SHP77 treated with DMSO at 0.1 percent for 48 hours (cell line): ENCODE measurements around the gene GNAI3.

Source experiments
- DNase-seq: peaks from one replicate; lab custom pipeline; 2025; lab: John Stamatoyannopoulos, UW

Gene GNAI3

DNA sequence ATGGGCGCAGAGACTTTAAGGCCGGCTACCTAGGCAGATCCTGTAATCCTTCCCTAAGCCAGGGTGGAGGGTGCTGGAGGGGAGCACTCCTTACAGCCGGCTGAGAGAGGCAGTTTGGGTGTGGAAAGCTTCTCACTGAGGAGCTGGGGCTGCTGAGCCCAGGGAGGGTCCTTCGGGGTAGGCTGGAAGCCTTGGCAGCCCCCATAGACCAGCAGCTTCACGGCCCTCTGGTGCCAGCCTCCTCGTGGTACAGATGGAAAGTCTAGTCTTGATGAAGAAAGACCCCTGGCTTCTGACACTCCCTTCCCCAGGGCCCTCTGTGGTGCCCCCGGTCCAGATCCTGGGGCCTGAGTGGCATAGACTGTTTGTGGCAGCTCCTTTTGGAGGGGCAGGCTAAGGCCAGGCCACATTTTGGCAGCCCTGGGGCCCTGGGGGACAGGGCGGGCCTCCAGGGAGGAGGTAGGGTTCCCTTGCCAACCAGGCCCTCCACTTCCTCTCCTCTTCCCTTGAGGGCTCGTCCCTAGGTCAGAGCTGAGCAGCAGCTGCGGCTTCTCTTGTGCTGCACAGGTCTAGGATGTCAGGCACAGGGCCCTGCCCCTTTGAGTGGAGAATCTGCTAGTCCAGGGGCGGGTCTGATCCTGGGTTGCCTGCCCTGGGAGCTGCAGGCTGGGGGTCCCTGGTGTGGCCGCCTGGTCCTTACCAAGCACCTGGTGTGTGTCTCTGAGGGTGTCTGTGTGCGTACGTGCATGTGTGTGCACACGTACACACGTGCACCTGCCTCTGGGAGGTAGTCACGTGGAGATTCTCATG, 76.0 kb downstream of the GNAI3 start:
- DNase-seq: no peak

DNA sequence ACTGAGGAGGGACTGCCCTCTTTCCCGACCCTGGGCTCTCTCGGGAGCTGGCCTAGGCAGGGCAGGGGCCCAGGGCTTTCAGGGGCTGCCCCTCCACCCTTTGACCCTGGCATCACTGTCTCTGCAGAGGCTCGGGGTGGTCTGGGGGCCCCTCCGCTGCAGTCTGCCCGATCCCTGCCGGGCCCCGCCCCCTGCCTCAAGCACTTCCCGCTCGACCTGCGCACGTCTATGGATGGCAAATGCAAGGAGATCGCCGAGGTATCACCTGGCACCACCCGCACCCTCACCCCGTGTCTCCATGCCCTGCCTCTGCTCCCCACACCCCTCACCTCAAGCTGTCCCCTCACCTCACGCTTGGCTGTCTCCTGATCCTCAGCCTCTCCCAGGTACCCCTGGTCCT, 76.8 kb downstream of the GNAI3 start:
- no peak for DNase-seq

DNA sequence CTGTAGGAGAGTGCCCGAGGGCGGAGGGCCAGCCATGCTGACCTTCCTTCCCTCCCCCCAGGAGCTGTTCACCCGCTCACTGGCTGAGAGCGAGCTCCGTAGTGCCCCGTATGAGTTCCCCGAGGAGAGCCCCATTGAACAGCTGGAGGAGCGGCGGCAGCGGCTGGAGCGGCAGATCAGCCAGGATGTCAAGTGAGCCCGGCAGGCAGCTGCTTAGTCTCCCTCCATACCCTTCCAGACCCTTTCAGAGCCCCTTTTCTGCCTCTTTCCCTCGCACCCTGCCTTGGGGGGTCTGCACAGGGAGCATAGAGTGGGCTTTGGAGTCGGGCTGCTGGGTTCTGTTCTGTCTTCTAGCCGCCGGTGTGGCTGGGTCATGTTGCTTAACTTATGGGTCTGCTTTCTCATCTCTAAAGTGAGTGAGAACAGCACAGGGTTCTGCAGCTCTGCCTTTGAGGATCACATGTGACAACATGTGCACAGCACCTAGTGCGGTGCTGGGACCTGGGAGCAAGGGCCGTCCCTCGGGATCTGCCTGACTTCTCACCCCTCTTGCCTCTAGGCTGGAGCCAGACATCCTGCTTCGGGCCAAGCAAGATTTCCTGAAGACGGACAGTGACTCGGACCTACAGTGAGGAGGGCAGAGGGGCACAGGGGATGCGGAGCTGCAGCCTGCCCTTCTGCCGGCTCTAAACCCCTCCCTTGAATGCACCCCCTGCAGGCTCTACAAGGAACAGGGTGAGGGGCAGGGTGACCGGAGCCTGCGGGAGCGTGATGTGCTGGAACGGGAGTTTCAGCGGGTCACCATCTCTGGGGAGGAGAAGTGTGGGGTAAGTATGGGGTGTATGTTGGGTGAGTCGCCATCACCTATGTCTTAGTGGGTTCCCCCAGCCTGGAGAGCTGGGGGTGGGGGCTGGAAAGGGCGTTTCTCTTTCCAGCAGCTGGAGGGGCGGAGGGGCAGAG, 77.5 kb downstream of the GNAI3 start:
- DNase-seq: no peak

DNA sequence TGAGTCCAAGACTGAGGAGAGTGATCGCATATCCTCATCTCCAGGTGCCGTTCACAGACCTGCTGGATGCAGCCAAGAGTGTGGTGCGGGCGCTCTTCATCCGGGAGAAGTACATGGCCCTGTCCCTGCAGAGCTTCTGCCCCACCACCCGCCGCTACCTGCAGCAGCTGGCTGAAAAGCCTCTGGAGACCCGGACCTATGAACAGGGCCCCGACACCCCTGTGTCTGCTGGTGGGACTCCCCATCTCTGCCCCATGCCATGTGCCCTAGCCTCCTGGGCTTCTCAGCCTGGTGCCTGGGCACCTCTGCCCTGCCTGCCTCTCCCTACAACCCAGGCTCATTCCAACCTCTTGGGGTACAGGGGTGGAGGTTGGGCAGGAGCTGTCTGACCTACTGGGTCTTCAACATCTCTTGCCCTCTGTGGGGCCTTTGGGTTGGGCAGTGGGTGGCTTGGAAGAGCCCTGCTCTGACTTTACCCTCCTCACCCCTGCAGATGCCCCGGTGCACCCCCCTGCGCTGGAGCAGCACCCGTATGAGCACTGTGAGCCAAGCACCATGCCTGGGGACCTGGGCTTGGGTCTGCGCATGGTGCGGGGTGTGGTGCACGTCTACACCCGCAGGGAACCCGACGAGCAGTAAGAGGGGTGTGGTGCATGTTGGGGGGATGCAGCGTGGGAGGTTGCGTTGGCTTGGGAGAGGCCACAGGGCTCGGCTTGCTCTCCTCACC, 78.4 kb downstream of the GNAI3 start:
- no peak for DNase-seq

DNA sequence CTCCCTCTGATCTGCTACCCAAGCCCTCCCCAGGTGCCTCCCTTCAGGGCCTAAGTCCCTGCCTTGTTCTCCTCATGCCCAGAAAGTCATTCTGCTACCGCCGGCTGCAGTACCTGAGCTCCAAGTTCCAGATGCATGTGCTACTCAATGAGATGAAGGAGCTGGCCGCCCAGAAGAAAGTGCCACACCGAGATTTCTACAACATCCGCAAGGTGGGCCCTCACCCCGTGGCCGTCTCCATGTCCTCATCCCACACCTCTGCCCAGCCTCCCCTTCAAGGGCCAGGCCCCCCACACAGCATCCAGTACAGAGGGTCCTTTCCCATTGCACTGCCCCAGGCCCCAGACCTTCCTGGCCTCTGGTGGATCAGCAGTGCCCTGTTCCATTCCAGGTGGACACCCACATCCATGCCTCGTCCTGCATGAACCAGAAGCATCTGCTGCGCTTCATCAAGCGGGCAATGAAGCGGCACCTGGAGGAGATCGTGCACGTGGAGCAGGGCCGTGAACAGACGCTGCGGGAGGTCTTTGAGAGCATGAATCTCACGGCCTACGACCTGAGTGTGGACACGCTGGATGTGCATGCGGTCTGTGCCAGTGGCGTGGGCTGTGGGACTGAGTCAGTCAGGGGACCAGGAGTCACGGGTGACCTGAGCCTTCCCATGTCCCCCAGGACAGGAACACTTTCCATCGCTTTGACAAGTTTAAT, 79.4 kb downstream of the GNAI3 start:
- DNase-seq: no peak

DNA sequence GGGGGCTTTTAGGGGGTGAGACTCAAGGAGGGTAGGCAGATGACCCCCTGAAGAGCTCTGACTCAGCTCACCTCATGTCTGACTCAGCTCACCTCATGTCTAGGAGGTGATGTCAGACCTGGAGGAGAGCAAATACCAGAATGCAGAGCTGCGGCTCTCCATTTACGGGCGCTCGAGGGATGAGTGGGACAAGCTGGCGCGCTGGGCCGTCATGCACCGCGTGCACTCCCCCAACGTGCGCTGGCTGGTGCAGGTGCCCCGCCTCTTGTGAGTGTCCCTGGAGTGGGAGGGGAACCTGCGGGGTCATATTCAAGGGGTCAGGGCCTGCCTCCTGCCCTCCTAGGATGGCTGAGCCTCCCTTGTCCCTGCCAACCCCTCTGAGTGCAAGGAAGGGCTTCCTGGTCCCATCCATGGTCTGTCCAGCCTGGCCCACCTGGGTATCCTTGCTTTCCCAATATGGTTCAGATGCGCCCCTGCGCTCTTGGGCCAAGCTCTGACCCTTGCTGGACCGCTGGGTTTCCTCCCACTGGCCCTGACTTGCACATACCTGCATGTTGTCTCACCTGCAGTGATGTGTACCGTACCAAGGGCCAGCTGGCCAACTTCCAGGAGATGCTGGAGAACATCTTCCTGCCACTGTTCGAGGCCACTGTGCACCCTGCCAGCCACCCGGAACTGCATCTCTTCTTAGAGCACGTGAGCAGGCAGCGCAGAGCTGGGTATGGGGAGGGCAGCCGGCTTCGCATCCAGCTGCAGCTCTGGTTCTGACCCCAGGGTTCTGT, 80.3 kb downstream of the GNAI3 start:
- no peak for DNase-seq

DNA sequence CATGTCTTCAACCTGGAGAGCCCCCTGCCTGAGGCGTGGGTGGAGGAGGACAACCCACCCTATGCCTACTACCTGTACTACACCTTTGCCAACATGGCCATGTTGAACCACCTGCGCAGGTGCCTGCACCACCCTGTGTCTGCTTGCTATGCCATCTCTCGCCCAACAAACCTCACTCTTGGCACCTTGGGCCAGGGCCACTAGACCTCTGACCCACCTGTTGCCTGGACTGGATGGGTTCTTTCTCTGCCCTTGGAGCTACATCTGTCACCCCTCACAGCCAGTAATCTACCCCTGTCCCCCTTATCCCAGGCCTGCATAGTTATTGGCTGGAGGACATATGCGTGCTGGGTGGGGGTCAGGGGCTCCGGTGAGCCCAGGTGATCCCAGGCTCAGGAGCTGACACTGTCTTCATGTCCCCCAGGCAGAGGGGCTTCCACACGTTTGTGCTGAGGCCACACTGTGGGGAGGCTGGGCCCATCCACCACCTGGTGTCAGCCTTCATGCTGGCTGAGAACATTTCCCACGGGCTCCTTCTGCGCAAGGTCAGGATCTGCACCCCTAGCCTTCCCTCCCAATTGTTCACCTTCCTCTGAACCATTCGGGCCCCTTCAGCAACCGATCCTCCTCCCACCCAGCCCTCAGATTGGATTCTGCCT, 81.1 kb downstream of the GNAI3 start:
- no peak for DNase-seq

DNA sequence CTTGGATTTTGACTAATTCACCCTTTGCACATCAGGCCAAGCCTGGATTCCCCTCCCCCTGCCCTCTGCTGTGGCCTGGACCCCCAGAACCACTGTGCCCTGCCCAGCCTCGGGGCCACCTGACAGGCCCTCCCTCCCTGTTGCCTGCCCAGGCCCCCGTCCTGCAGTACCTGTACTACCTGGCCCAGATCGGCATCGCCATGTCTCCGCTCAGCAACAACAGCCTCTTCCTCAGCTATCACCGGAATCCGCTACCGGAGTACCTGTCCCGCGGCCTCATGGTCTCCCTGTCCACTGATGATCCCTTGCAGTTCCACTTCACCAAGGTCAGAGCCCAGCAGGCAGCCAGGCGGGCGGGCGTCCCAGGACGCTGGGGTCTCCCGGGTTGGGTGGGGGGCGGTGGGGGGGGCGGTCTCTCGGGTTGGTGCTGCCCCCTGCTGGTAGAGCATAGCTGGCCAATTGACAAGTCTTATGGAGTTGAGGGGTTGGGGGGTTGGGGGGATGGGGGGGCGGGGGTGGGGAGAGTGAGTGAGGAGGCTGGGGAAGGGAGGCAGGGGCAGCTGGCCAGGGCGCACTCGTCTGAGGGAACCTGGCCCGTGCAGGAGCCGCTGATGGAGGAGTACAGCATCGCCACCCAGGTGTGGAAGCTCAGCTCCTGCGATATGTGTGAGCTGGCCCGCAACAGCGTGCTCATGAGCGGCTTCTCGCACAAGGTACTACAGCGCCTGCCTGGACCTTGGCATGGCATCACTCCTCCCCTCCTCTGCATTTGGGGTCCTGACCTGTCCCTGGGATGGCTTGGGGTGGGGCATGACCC, 81.9 kb downstream of the GNAI3 start:
- no peak for DNase-seq

DNA sequence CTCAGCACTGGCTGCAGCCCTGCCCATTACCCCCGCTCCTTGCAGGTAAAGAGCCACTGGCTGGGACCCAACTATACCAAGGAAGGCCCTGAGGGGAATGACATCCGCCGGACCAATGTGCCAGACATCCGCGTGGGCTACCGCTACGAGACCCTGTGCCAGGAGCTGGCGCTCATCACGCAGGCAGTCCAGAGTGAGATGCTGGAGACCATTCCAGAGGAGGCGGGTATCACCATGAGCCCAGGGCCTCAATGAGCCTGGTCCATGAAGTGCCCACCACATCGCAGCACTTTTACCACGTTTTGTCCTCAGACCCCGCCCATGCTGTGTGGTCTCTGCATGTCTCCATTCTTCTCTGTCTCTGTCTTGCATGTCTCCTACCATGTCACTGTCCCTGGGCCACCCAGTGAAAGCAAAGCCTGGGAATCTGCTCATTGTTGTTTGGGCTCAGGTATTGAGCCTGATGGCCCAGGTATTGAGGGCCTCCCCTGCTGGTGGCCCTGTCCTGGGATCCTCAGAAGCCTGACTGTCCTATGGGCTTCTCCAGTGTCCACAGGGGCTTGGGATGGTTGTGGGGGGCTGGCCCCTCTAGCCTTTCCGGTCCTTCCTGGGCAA, 82.6 kb downstream of the GNAI3 start:
- DNase-seq: no peak

DNA sequence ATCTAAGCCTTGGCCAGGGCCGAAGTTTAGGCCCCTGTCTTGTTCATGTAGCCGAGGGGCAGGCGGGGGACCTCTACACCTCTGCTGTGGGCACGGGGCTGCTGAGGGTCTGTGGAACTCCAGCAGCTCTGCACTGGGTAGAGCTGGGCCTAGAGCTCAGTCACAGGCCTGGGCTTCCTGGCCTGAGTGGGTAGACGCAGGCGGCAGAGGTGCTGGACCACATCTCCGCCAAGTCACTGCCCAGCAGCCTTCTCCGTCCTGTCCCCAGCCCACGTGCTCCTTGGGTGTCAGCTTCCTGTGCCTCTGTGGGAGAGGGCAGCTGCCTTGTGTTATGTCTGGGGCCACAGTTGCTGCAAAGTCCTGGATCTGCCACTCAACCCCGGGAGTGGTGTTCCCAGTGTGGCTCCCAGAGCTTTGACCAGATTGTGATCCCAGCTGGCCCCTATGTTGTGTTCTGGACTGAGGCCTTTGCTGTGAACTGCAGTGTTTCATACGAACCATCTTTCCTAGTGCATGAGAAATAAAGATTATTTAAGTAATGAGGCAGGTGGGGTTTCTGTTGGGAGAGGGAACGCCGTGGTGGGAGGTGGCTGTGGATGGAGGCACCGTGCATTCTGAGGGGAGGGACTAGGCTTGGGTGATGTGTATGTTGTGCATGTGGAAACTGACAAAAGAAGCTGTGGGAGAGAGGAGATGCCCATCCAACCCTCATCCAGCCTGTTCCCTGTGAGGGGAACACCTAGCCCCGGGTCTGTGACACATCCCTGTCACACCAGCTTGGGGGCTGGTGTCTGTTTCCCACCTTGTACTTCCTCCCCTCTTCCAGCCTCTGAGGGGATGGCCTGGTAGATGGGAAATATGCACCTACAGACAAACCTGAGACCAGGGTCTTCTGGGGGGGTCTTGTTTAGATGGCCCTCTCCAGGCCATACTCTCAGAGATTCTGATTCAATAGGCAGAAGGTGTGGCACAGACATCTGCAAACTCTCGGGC, 83.4 kb downstream of the GNAI3 start:
- no peak for DNase-seq

DNA sequence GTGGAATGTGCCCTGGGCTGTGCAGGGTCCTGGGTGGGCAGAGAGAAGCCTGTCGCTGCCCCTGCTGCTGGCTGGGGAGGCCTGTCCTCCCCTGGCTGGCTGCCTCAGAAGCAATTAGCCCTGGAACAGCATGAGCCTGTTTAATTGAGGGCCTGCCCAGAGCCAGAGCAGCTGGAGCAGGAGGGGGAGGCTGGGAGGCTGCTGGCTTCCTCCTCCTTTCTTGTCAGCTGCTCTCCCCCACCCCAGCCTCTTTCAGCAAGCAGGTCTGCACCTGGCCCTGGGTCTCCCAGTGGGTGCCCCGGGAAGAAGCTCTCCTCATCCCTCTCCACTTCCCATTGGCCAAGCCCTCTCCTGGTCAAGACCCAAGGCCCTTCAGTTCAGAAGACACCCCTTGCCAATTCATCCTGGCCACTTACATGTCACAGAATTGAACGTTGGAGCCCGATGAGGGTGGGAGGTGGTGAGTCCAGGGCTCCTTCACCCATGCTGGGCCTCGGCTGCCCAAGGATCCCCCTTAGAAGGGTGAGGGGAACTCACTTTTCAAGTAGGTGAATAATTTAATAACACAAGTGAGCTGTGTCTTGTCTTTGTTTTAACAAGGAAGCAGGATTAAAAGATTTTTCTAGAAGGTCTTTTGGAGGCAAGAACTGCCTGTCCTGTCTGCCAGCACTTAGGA, 84.4 kb downstream of the GNAI3 start:
- DNase-seq: peak; percentile 59

DNA sequence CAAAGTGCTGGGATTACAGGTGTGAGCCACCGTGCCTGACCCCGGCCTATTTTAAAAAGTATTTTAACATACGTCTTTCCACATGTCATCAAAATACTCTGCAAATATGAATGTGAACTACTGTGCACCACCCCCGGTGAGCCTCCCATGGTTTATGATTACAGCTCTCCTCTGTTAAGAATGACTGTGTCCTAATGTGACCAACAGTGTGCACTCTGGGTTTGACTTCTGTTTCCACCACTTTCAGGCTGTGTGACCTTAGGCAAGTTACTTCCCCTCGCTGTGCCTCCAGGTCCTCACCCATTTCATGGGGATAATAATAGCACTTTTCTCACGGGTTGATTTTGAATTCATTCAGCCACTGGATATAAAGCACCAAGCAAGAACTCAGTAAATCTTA, 85.9 kb downstream of the GNAI3 start:
- DNase-seq: no peak

DNA sequence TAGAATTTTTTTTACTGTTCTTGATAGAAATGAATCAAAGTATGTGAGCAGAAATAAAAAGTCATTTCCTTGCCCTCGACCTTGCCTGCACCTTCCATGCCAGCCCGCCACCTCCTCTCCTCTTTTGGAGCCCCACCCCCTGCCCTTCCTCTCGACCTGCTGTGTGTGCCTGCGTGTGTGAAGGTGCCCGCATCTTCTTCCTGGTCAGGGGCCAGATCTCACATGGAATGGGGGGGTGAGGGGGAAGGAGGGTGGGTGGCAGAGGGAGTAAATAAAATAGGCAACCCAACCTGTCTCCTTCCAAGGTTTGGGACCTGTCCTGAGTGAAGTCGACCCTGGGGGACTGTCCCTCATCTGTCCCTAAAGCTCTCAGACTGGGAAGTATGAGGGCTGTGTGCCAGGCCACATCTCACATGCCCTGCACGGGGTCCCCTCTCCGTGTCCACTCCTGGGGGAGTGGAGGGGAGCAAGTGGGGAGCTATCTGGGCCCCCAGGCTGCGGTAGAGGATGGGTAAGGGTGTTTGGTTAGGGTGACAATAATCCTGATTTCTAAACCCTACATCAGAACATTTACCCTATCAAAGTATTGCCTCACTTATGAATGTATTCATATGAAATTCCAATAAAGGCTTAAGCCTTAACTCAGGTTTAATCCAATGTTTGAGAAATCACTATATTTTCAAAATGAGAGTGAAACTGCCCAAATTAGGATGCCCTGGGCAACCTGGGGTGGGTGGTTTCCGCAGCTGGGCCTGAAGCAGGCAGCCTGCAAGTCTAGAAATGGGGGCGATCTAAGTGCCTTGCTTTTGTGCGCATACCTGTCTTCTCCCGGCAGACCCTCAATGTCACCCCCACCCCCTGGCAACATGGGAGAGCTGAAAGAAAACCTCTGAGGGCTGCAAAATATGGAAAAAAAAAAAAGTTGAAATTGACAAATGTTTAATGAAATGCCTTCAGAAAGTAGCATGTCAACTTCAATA, 86.6 kb downstream of the GNAI3 start:
- DNase-seq: no peak

DNA sequence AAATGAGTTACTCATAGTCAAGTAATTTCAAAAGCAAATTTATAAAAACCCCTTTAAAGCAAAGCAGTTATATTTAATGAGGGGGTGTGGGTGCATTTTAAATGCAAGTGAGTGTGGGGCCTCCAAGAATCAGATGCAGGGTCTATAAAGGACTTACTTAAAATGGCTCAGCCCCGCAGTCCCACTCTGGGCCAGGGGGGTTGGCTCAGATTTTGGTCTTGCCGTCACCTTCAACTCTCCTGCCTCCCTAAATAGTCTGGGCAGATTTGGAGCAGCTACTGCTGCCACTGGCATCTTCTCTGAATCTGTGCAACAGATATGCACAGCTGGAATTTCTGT, 87.4 kb downstream of the GNAI3 start:
- no peak for DNase-seq

DNA sequence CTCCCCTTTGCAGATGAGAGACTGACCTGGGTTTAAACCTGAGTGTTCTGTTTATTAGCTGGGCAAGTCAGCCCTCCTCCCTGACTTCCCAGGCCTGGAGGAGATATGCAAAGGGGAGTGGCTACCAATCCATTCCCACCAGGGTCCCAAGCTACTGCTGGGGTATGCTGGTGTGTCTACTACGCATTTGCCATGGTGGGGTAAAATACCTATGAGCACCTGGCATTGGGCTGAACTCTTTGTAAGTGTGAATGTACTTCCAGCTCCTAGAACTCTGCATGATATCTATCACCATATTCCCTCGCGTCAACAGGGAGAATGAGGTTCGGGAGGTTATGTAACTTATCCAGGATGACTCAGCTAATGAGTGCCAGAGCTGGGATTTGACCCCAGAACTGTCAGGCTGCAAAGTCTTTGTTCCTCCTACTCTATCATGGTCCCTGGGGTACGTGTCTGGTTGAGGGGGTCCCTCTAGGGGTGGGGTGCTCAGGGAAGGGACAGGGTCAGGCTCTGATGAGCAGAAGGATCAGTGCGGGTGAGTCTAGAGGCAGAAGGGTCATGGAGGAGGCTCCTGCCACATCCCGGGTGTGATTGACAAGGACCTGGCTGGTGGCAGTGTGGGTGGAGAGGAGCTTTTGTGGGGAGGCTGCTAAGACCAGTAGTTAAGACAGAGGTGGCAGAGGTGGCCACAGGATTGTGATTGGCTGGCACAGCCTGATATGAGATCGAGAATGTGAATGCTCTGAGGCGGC, 88.0 kb downstream of the GNAI3 start:
- no peak for DNase-seq
